ENCODE results near the gene OPRD1.
"Not testable (repeated sequence)": the region's sequence is repeated elsewhere in the genome, so short reads cannot be mapped to it uniquely, and the experiment has no call there.

The OPRD1 gene

GRCh38 chr1:28811766-28812668, at the start of gene OPRD1:
Gene OPRD1, plus strand, starts transcription at chr1:28812170. Its CDS starts 214 bp downstream, at chr1:28812384.
- no peak within 1 kb of the TSS for H3K4me3 ChIP-seq (ENCODE audit: low read depth, low read length)
- no peak for TF ChIP-seq CTCF (IDR thresholded peaks at IDR 0.05; ENCODE audit: borderline replicate concordance, insufficient read depth, low read depth, low read length)

- no peak for TF ChIP-seq CTCF (IDR thresholded peaks at IDR 0.05; ENCODE audit: borderline replicate concordance, insufficient read depth, low read depth, low read length)
- H3K4me3 ChIP-seq (ENCODE audit: low read depth, low read length): no peak overlapping the region
Observed at GRCh38 chr1:28766532-28767183, 45.3 kb upstream of the OPRD1 start.

- no peak overlapping the region for H3K4me3 ChIP-seq (ENCODE audit: low read depth, low read length)
- no peak for TF ChIP-seq CTCF (IDR thresholded peaks at IDR 0.05; ENCODE audit: borderline replicate concordance, insufficient read depth, low read depth, low read length)
Observed at GRCh38 chr1:28770601-28771165, 41.3 kb upstream of the OPRD1 start.

- H3K4me3 ChIP-seq (ENCODE audit: low read depth, low read length): not testable (repeated sequence)
Observed at GRCh38 chr1:28771921-28772320, 40.0 kb upstream of the OPRD1 start.

GRCh38 chr1:28773105-28773504, 38.9 kb upstream of the OPRD1 start:
- H3K4me3 ChIP-seq (ENCODE audit: low read depth, low read length): no peak overlapping the region
- no peak for TF ChIP-seq CTCF (IDR thresholded peaks at IDR 0.05; ENCODE audit: borderline replicate concordance, insufficient read depth, low read depth, low read length)

DNA sequence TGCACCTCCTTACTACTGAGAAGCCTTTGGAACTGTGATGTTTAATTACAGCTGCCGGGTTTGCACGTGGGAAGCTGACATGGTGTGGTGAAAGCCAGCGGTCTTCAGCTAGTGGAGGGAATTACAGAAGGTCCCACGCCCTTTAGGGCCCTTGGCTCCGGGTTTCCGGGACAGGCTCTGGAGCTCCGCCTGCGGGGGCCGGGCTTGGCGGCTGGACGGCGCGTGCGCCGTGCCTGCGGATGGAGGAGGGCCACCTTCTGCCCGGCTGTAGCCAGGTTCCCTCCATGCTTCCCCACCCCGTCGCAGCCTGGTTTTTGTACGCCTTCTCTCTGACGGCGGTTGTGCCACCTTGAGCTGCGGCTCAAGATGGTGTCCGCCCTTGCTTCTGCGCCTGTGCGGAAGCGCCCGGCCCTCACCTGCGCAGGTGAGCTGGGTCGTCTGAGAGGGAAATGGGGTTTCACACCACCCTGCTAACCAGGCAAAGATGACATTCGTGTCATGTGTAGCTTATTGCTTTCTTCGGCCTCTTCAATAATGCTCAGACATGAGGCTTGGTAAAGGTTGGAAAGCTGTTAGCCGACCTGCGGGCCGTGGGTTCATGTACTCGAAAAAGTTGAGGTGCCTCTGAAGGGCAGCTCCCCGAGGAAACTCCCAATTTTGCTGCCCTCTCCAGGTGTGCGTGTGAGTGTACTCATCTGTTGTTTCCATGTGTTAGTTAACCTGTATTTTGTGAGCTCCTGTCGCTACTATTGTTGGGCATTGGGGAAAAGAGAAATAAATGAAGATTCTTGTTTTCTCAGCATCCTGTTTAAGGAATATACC, 36.6 kb upstream of the OPRD1 start:
- H3K4me3 ChIP-seq (ENCODE audit: low read depth, low read length): no peak overlapping the region
- no peak for TF ChIP-seq CTCF (IDR thresholded peaks at IDR 0.05; ENCODE audit: borderline replicate concordance, insufficient read depth, low read depth, low read length)

- no peak for TF ChIP-seq CTCF (IDR thresholded peaks at IDR 0.05; ENCODE audit: borderline replicate concordance, insufficient read depth, low read depth, low read length)
- no peak overlapping the region for H3K4me3 ChIP-seq (ENCODE audit: low read depth, low read length)
Observed at GRCh38 chr1:28776341-28776740, 35.6 kb upstream of the OPRD1 start.
